Right kidney (tissue), 1 donor: ENCODE measurements around the gene GPRIN3.
"Not testable (repeated sequence)": the region's sequence is repeated elsewhere in the genome, so short reads cannot be mapped to it uniquely, and the experiment has no call there.

ENCODE experiments used
- DNase-seq: peaks from one replicate; pipeline ENCODE4 v3.0.0-alpha.2; 2016

GPRIN3 gene

DNA sequence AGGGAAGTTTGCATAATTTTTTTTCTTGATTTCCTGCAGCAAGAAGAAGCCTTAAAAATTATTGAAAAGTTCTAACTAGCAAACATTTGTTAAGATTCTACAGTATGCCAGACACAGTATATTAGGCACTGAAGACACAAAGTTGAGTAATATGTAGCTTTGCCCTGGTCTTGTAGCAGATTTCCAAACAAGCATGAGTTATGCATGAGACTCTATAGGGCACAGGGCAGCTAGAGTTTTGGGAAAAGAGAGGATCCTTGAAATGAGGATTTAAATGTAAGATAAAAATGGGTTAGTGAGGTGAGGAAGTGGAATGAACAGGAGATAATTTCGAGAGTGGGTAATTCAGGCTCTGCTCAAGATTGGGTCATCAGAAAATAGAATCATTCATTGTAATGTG is 8.6 kb upstream of the GPRIN3 start:
- DNase-seq, result no peak

GRCh38 chr4:89314291-89314690 is 6.7 kb upstream of the GPRIN3 start:
- no peak for DNase-seq

DNA sequence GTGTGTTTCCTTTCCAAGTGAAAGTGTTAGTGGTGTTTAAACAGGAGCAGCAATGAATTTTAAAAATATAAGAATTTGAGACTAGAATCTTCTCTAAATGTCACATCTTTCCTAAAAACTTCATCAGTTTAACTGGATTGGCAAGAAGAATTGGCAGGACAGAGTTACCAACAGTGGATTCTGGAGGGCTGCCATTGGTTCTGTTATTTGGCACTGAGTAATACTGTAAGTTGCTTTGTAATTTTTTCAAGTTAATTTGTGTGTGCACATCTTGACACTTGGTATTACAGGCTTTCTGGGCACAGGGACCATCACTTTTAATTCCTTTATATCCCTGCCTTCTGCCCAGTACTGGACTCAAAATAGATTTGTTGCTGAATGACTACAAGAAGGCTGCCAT is 4.5 kb upstream of the GPRIN3 start:
- DNase-seq, result no peak

DNA sequence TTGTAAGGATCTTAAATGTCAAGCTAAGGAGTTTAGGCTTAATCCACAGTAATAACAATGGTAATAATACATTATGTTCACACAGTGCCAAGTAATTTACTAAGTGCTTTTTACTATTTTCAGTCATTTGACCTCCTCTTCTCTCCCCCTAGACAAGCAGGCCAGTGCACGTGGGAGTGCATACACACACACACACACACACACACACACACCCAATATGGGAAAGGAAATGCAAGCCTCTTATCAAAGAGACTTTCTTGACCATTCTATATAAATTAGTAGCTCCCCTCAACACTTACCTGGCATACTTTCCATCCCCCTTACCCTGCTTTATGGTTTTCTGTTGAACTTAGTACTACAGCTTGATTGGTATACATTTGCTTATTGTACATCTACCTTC is 3.8 kb upstream of the GPRIN3 start:
- DNase-seq, result no peak

DNA sequence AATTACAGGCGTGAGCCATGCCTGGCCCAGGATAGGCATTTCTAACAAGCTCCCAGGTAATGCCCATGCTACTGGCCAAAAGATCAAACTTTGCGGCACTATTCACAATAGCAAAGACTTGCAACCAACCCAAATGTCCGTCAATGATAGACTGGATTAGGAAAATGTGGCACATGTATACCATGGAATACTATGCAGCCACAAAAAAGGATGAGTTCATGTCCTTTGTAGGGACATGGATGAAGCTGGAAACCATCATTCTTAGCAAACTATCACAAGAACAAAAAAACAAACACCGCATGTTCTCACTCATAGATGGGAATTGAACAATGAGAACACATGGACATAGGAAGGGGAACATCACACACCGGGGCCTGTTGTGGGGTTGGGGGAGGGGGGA is 1.6 kb upstream of the GPRIN3 start:
- DNase-seq, result not testable (repeated sequence)

GRCh38 chr4:89308161-89308500 is 531 bp upstream of the GPRIN3 start:
- no peak for DNase-seq

- no peak for DNase-seq
Measured at GRCh38 chr4:89307178-89307445, 488 bp downstream of the GPRIN3 start.

GRCh38 chr4:89306486-89307177 is 968 bp downstream of the GPRIN3 start:
- no peak for DNase-seq

GRCh38 chr4:89305712-89306437 is 1.7 kb downstream of the GPRIN3 start:
- no peak for DNase-seq

GRCh38 chr4:89305028-89305427 is 2.6 kb downstream of the GPRIN3 start:
- DNase-seq, result no peak

DNA sequence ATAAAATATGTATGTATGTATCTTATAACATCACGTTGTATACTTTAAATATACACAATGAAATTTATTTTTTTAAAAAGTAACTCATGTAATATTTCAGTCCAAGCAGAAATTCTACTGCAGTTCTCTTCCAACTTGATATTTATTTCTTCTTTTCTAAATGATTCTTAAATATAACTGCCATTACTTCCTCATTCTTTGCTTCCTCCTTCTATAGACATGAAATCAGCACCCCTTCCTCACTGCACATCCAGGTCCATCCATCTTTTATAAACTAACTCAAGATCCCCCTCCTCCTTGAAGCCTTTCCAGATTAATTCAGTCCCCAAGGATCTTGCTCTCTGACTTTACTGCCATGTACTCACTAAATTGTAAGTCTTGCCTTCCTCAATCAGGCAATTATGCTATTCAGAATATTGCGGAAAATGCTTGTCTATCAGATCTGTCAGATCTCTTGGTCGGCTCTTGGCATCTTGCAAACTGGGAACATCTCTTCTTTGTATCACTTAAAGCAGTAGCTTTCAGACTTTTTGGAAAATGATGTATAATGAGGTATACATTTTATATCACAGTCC is 3.7 kb downstream of the GPRIN3 start:
- DNase-seq, result no peak

GRCh38 chr4:89303177-89303576 is 4.4 kb downstream of the GPRIN3 start:
- DNase-seq, result no peak

DNA sequence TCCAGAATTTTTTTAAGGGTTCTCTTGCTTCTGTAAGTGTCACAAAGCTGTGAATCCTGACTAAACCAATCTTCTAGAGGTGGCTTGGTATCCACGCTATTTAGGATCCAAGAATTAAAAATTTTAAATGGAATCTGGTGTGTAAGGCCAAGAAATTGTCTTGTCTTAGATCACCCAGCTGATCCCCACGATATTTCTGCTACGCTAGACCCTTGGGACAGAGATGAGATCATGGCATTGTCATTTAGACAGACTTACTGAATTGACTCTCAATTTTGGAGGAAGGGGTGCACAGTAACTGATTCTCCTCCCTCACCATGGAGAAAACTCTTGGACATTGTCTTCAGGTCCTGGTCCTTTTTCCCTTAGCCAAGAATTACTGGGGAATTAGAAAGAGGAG is 5.7 kb downstream of the GPRIN3 start:
- DNase-seq, result no peak

DNA sequence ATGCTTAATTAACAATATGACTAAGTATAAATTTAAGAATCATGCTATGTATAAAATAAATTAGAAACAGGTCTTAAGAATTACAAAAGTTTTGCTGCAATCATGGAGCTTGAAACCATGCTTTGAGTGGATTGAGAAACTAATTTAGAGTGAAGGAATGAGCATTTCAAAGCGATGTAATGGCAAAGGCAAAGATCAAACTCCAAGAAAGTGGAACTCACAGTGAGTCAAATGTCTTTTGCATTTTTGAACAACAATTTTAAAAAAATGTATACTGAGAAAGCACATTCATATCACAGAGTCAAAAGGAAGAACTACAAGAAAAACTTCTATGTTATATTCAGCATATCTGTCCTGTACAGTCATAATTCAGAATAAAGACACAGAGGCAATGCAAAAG is 6.6 kb downstream of the GPRIN3 start:
- no peak for DNase-seq

GRCh38 chr4:89300499-89300898 is 7.1 kb downstream of the GPRIN3 start:
- DNase-seq, result no peak

DNA sequence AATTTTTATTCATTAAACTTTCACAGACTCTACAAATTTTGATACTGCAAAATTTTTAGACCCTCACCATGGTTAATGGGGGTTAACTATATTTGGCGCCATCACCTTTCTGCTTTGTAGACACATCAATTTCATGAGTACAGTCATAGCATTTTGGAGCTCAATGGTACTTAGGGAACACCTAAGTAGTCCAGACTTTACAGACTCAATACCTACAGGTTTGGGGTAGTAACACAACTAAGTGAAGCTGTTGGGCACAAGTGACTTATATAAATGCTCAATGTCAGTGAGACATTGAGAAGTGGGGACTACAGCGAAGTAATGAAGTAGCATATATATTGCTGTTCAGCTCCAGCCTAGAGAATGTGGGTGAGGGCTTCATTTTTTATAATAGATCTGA is 7.5 kb downstream of the GPRIN3 start:
- DNase-seq, result no peak

DNA sequence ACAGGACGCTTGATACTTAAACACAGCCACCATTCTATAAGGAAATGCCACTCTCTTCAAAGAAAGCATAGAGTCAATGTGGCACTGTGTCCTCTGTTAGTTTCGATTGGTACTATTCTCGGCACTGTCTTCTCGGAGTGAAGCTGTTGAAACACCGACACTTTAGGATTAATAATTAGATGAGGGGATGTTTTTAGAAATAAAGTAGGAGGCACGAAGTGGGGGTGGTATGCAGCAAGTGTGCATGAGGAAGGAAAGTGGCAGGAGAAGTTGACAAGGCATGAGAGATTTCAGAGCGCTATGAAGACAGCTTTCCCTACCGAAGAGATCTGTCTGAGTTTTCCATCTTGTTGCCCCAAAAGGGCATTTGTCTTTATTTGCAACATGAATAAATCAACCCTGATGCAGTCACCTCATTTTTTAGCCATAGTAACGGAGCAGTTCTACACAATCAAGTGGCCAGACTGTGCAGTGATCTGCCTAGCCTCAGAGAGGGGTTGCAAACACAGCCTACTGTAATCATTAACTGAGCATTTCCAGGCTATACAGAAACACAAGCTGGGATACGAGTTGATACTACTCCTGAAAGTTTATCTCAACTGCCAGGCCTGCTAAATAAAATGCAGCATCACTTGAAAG is 8.3 kb downstream of the GPRIN3 start:
- peak; percentile 31 for DNase-seq

- no peak for DNase-seq
Measured at GRCh38 chr4:89298788-89299152, 8.8 kb downstream of the GPRIN3 start.

DNA sequence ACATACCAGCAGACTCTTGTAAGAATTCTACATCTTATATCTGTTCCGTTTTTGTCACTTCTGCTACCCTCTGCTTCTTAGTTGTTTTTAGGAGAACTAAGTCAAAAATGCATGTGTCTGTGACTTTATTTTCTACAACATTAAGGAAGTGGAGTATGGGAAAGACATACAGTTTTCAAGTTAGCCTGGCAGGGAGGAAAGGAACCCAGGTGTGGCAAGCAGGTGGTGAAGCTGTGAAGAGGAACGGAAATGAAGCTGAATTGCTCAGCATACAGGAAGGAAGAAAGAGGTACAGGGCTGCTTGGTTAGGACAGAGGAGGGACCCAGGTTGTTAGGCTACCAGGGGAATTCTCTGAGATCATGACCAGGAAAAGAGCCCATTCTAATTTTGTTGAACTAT is 9.4 kb downstream of the GPRIN3 start:
- peak; percentile 23 for DNase-seq

GRCh38 chr4:89296896-89297295 is 10.7 kb downstream of the GPRIN3 start:
- no peak for DNase-seq

DNA sequence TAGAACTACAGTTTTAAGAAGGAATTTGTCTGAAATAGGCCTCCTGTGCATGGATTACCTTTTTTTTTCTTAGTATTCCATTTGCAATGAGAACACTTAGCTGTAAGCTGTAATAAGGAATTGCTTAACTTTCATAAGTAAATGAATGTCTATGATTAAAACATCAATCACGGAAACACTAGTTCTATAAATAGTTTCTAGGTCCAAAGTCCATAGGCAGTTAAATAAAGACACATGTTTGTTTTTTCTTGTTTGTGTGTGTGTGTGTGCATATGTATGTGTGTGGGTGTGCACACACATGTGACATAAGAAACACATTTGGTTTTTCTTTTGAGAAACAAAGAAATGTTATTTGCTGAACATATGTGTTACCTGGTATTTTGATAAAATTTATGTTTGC is 11.2 kb downstream of the GPRIN3 start:
- DNase-seq, result no peak

DNA sequence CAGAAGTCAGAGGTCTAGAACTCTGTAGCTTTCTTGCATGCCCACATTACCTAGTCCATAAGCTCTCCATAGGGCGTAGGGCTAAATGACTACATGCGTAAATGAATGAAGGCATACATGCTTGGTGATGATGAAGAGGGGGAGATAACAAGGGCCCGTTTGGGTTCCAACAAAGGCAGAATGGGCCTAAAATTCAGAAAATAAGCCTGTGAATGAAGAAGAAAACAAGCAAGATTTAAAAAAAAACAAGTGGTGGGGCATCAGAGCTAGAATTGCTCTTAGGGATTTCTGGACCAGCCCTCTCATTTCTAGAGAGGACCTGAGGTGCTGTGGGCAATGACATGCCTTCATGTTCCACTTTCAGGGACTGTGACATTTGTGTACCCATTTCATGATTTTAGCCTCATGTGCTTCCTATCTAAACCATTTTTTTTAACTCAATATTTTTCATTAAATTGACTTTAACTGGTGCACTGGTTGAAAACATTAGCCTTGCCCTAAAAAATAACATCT is 12.1 kb downstream of the GPRIN3 start:
- no peak for DNase-seq

- DNase-seq, result no peak
Measured at GRCh38 chr4:89294573-89295269, 12.9 kb downstream of the GPRIN3 start.
